HG03097 (cell line): ENCODE measurements around the gene PON3.
"Not testable (repeated sequence)": the region's sequence is repeated elsewhere in the genome, so short reads cannot be mapped to it uniquely, and the experiment has no call there.

Experiments used
- ATAC-seq: cut with Tn5 transposase; IDR thresholded peaks from one replicate; pipeline ENCODE4 v1.9.1; 2021; ENCODE audit not compliant: unreplicated experiment, low FRiP score

PON3 gene

GRCh38 chr7:95421000-95421846, 25.0 kb upstream of the PON3 start:
- ATAC-seq: no peak

GRCh38 chr7:95412075-95412474, 15.9 kb upstream of the PON3 start:
- no peak for ATAC-seq

GRCh38 chr7:95411666-95412065, 15.5 kb upstream of the PON3 start:
- ATAC-seq: no peak

- ATAC-seq: no peak
Measured at GRCh38 chr7:95411036-95411435, 14.9 kb upstream of the PON3 start.

GRCh38 chr7:95407751-95408150, 11.6 kb upstream of the PON3 start:
- ATAC-seq: no peak

GRCh38 chr7:95405800-95406199, 9.6 kb upstream of the PON3 start:
- ATAC-seq: no peak

- no peak for ATAC-seq
Measured at GRCh38 chr7:95405208-95405607, 9.0 kb upstream of the PON3 start.

GRCh38 chr7:95404316-95404865, 8.2 kb upstream of the PON3 start:
- no peak for ATAC-seq

- no peak for ATAC-seq
Measured at GRCh38 chr7:95398155-95398940, 2.2 kb upstream of the PON3 start.

- no peak for ATAC-seq
Measured at GRCh38 chr7:95397381-95397780, 1.2 kb upstream of the PON3 start.

- no peak for ATAC-seq
Measured at GRCh38 chr7:95395755-95396135, 430 bp downstream of the PON3 start.

- ATAC-seq: no peak
Measured at GRCh38 chr7:95394370-95394769, 1.8 kb downstream of the PON3 start.

GRCh38 chr7:95391761-95392160, 4.4 kb downstream of the PON3 start:
- ATAC-seq: no peak

GRCh38 chr7:95389516-95389915, 6.7 kb downstream of the PON3 start:
- no peak for ATAC-seq

GRCh38 chr7:95379457-95379856, 16.7 kb downstream of the PON3 start:
- not testable (repeated sequence) for ATAC-seq

- ATAC-seq: no peak
Measured at GRCh38 chr7:95376632-95377400, 19.4 kb downstream of the PON3 start.

GRCh38 chr7:95375591-95376257, 20.5 kb downstream of the PON3 start:
- ATAC-seq: no peak

GRCh38 chr7:95373323-95373722, 22.9 kb downstream of the PON3 start:
- no peak for ATAC-seq

GRCh38 chr7:95368235-95368634, 27.9 kb downstream of the PON3 start:
- no peak for ATAC-seq

GRCh38 chr7:95367606-95368005, 28.6 kb downstream of the PON3 start:
- no peak for ATAC-seq
